H1 (cell line): Measurements from ENCODE around the gene ADCY7.
"Not testable (repeated sequence)": the region's sequence is repeated elsewhere in the genome, so short reads cannot be mapped to it uniquely, and the experiment has no call there.

ENCODE experiments used
- BCL11A ChIP-seq, 2 experiments: IDR thresholded peaks; one replicate each; pipeline ENCODE4 v1.6.1; 2011; ENCODE audit warnings: low read depth in 2 of 2, low read length in 2 of 2, mild to moderate bottlenecking in 2 of 2
- CEBPB ChIP-seq: IDR thresholded peaks from 2 replicates; pipeline ENCODE4 v1.6.1; 2012; ENCODE audit warnings: low read depth, low read length
- EZH2 ChIP-seq: fragments of 200-600 bp; sonication (generic); IDR thresholded peaks from 2 replicates; pipeline ENCODE4 v1.7.1; 2012; ENCODE audit warnings: low read depth, mild to moderate bottlenecking, moderate library complexity, low read length, inconsistent platforms; ENCODE audit not compliant: severe bottlenecking
- HDAC2 ChIP-seq, 2 experiments: fragments of 300-600 bp in 1 of 2; sonication (generic) in 1 of 2; IDR thresholded peaks; 2 replicates each; pipeline ENCODE4 v1.6.1; 2011 to 2012; ENCODE audit warnings: low read depth in 2 of 2, low read length in 2 of 2, mild to moderate bottlenecking in 2 of 2, moderate library complexity in 2 of 2, borderline replicate concordance in 1 of 2, inconsistent platforms in 1 of 2
- JUND ChIP-seq: IDR thresholded peaks from 2 replicates; pipeline ENCODE4 v1.6.1; 2011; ENCODE audit warnings: mild to moderate bottlenecking, improper control_type of control experiment, low read length
- MAFK ChIP-seq: IDR thresholded peaks from 2 replicates; pipeline ENCODE4 v1.6.1; 2012; ENCODE audit warnings: low read depth, mild to moderate bottlenecking, improper control_type of control experiment, low read length
- POLR2AphosphoS5 ChIP-seq: IDR thresholded peaks from 2 replicates; pipeline ENCODE4 v1.6.1; 2011; ENCODE audit warnings: low read depth, low read length
- SIN3A ChIP-seq, 2 experiments: IDR thresholded peaks in 1 of 2; conservative IDR thresholded peaks in 1 of 2; 2 replicates each; pipeline ENCODE4 v1.6.1; 2011 to 2012; ENCODE audit warnings: low read length in 2 of 2, improper control_type of control experiment in 1 of 2, low read depth in 1 of 2, mild to moderate bottlenecking in 1 of 2
- TF ChIP-seq, protein P1 (sequence below), 3 experiments: IDR thresholded peaks; 1 replicate in 2 of 3; 2 replicates in 1 of 3; pipeline versions ENCODE4 v1.5.1 to v1.6.1; 2011; ENCODE audit warnings: low read length in 3 of 3, mild to moderate bottlenecking in 3 of 3, inconsistent platforms in 2 of 3, low read depth in 1 of 3, moderate library complexity in 1 of 3; ENCODE audit not compliant: insufficient read depth in 1 of 3; ENCODE audit errors: control extremely low read depth in 1 of 3

DNA sequence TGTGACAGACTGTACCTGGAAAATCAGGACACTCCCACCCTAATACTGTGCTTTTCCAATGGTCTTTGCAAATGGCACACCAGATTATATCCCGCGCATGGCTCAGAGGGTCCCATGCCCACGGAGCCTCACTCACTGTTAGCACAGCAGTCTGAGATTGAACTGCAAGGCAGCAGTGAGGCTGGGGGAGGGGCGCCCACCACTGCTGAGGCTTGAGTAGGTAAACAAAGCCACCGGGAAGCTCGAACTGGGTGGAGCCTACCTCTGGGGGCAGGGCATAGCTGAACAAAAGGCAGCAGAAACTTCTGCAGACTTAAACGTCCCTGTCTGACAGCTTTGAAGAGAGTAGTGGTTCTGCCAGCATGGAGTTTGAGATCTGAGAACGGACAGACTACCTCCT, 77.2 kb downstream of the ADCY7 start:
- TF ChIP-seq CEBPB; SIN3A (conservative IDR thresholded peaks at IDR 0.05 in 1 of 2, IDR thresholded peaks at IDR 0.05 in 1 of 2; ENCODE audit: low read depth in 1 of 2, low read length in 2 of 2); HDAC2 (IDR thresholded peaks at IDR 0.05; ENCODE audit: borderline replicate concordance in 1 of 2, low read depth in 2 of 2, low read length in 2 of 2); POLR2AphosphoS5; MAFK; EZH2; BCL11A (IDR thresholded peaks at IDR 0.05; ENCODE audit: low read depth in 2 of 2, low read length in 2 of 2); JUND: not testable (repeated sequence)
- TF ChIP-seq, protein P1, sequence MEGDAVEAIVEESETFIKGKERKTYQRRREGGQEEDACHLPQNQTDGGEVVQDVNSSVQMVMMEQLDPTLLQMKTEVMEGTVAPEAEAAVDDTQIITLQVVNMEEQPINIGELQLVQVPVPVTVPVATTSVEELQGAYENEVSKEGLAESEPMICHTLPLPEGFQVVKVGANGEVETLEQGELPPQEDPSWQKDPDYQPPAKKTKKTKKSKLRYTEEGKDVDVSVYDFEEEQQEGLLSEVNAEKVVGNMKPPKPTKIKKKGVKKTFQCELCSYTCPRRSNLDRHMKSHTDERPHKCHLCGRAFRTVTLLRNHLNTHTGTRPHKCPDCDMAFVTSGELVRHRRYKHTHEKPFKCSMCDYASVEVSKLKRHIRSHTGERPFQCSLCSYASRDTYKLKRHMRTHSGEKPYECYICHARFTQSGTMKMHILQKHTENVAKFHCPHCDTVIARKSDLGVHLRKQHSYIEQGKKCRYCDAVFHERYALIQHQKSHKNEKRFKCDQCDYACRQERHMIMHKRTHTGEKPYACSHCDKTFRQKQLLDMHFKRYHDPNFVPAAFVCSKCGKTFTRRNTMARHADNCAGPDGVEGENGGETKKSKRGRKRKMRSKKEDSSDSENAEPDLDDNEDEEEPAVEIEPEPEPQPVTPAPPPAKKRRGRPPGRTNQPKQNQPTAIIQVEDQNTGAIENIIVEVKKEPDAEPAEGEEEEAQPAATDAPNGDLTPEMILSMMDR (IDR thresholded peaks at IDR 0.05; ENCODE audit: control extremely low read depth in 1 of 3, insufficient read depth in 1 of 3, low read depth in 1 of 3, low read length in 3 of 3) = not testable (repeated sequence)
